ENCODE results near the gene KDM8. TPM values are rescaled to one million over a fixed set of nuclear protein-coding genes. Genes with fewer than 3 reads are reported as not detected.

KDM8 gene
- total and polyA plus RNA-seq, 2 donors (not counting 3 experiments of a cell fraction or from before 2014, with no cell fraction given), result 5.1 to 8.4 TPM

DNA sequence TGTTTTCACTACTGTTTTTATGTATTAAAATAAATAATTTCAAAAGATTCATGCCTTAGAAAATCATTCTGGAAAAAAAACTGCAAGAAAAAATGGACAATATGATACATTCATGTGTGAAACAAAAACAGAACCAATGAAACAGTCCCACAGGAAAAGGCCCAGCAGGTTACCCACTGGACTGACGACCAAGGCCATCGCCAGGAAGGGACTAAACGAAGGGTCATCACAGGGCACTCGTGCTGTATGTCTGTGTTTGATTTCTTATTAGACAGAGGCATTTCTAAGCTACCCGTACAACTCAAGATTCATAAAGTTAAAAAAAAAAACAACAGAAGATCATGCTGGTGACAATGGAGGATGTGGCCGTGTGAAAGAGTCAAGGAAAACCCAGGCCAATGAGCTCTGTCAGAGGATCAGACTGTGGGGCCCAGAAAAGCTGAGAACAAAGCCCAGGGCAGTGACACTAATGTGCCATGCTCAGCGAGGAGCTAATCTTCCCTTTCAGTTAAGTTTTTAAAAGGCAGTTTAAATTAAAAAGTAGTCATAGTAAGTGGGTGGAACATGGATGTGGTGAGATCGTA, 33.4 kb downstream of the KDM8 start:
- Histone ChIP-seq H3K9me3 (replicated peaks; ENCODE audit: control insufficient read depth, insufficient read depth, low read length) (no peaks in the 10 kb centered on the region), H3K9me1 (replicated peaks; ENCODE audit: control insufficient read depth, extremely low read depth, insufficient read depth, low read length) (no peaks in the 10 kb centered on the region), H3K79me2 (ENCODE audit: control insufficient read depth, insufficient read depth, low read length) (no peaks in the 10 kb centered on the region), H3K36me3 (ENCODE audit: control insufficient read depth in 2 of 2, extremely low read depth in 1 of 2, insufficient read depth in 2 of 2, low read length in 2 of 2) (peaks cover 0 to 9% of the 10 kb centered on the region in 2 experiments), H3K4me3 (replicated peaks in 1 of 3; ENCODE audit: insufficient read depth in 1 of 3, low read depth in 1 of 3, low read length in 3 of 3) (no peak overlapping the region), H3K4me2 (ENCODE audit: insufficient read depth, low read length) (peak overlapping the region; percentile 31), H4K20me1 (replicated peaks; ENCODE audit: control insufficient read depth, extremely low read depth, insufficient read depth, low read length) (no peaks in the 10 kb centered on the region), H3K27me3 (ENCODE audit: control insufficient read depth in 2 of 2, insufficient read depth in 2 of 2, low read length in 2 of 2) (no peaks in the 10 kb centered on the region), H3K4me1 (ENCODE audit: control insufficient read depth, extremely low read depth, insufficient read depth, low read length) (peaks cover 69% of the 10 kb centered on the region), H3K9ac (replicated peaks; ENCODE audit: extremely low read depth, insufficient read depth, low read length) (peak overlapping the region; percentile 33), H3K27ac (ENCODE audit: insufficient read depth, low read depth, low read length) (peak overlapping the region; percentile 99), H2AFZ (ENCODE audit: low read depth, low read length) (peak overlapping the region; percentile 66)
- ChIA-PET POLR2A (interaction anchor here (1.0 to 1.5 kb wide), 2 partner anchors 90 to 119 kb away, joined by 3 to 4 read pairs; no protein-coding TSS in a partner anchor), CTCF (interaction anchor here (0.7 to 15.6 kb wide), 10 partner anchors 10 to 131 kb away, joined by 3 to 299 read pairs (median 10); partner anchors contain the start of gene KDM8)
- dilution Hi-C loops (cut with MboI; ENCODE audit: extremely low pct_ligation_motif_present, low sequenced_read_pairs) (no loop called here), intact Hi-C loops (cut with micrococcal nuclease) (no loop called here)
- BruUV-seq (replicated peaks), result no TSS peak
- DNase-seq (ENCODE audit: low read depth, low spot score) (no peak), FAIRE-seq (no peak)
- TF ChIP-seq POLR2AphosphoS5 (IDR thresholded peaks at IDR 0.05; ENCODE audit: insufficient read depth, low read depth, low read length) (no peak), EZH2 (IDR thresholded peaks at IDR 0.05; ENCODE audit: borderline replicate concordance, low read depth, low read length, severe bottlenecking) (no peak), MYC (IDR thresholded peaks at IDR 0.05; ENCODE audit: low read depth, low read length) (no peak), POLR2A (IDR thresholded peaks at IDR 0.05; ENCODE audit: low read depth, low read length) (no peak), JUN (IDR thresholded peaks at IDR 0.05; ENCODE audit: borderline replicate concordance, insufficient read depth, insufficient read length, low read depth) (no peak), FOS (IDR thresholded peaks at IDR 0.05; ENCODE audit: borderline replicate concordance, insufficient read depth, low read length) (no peak), GATA2 (IDR thresholded peaks at IDR 0.05; ENCODE audit: insufficient read depth, insufficient read length, low read depth, low read length) (no peak)
- TF ChIP-seq, protein P1, sequence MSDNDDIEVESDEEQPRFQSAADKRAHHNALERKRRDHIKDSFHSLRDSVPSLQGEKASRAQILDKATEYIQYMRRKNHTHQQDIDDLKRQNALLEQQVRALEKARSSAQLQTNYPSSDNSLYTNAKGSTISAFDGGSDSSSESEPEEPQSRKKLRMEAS (IDR thresholded peaks at IDR 0.05; ENCODE audit: insufficient read depth, insufficient read length), result no peak
- TF ChIP-seq, protein P2, sequence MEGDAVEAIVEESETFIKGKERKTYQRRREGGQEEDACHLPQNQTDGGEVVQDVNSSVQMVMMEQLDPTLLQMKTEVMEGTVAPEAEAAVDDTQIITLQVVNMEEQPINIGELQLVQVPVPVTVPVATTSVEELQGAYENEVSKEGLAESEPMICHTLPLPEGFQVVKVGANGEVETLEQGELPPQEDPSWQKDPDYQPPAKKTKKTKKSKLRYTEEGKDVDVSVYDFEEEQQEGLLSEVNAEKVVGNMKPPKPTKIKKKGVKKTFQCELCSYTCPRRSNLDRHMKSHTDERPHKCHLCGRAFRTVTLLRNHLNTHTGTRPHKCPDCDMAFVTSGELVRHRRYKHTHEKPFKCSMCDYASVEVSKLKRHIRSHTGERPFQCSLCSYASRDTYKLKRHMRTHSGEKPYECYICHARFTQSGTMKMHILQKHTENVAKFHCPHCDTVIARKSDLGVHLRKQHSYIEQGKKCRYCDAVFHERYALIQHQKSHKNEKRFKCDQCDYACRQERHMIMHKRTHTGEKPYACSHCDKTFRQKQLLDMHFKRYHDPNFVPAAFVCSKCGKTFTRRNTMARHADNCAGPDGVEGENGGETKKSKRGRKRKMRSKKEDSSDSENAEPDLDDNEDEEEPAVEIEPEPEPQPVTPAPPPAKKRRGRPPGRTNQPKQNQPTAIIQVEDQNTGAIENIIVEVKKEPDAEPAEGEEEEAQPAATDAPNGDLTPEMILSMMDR (IDR thresholded peaks at IDR 0.05; ENCODE audit: extremely low read depth in 1 of 2, insufficient read depth in 1 of 2, low read depth in 1 of 2, low read length in 2 of 2), result no peak
